ENCODE measurements around the gene PSMB11. TPM values are rescaled to one million over a fixed set of nuclear protein-coding genes. Genes with fewer than 3 reads are reported as not detected.

Gene PSMB11
- total RNA-seq, 1 donor from 2014 or later: not detected

DNA sequence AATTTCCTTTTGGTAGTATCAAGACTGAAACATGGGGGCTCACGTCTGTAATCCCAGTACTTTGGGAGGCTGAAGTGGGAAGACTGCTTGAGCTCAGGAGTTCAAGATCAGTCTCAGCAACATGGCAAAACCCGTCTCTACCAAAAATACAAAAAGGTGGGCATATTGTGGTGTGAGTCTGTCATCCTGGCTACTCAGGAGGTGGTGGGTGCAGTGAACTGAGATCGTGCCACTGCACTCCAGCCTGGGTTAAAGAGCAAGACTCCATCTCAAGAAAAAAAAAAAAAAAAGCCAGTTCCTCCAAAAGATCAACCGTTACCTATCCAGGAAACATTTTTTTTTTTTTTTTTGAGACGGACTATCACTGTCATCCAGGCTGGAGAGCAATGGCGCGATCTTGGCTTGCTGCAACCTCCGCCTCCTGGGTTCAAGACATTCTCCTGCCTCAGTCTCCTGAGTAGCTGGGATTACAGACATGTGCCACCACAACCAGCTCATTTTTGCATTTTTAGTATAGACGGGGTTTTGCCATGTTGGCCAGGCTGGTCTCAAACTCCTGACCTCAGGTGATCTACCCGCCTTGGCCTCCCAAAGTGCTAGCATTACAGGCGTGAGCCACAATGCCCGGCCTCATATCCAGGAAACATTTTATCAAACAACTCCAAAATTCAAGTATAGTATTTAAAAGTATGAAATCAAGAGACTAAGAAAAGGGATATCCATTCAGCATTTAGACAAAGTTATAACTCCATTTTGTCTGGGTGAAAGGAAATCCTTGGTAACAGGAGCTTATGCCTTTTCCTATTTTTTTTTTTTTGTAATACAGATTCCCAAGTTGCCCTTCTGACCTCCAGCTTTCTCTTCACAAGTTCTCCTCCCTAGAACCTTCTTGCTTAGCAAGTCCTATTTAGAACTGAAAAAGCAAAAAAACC, 49.5 kb downstream of the PSMB11 start:
- no peaks in the 10 kb centered on the region for H3K27me3 ChIP-seq
- no peak overlapping the region for H3K4me3 ChIP-seq
- DNase-seq (ENCODE audit: low spot score in 2 of 2): no peak
- H3K9me3 ChIP-seq: no peaks in the 10 kb centered on the region
- H3K4me1 ChIP-seq: peaks cover 0 to 14% of the 10 kb centered on the region in 2 donors
- TF ChIP-seq, protein P1, sequence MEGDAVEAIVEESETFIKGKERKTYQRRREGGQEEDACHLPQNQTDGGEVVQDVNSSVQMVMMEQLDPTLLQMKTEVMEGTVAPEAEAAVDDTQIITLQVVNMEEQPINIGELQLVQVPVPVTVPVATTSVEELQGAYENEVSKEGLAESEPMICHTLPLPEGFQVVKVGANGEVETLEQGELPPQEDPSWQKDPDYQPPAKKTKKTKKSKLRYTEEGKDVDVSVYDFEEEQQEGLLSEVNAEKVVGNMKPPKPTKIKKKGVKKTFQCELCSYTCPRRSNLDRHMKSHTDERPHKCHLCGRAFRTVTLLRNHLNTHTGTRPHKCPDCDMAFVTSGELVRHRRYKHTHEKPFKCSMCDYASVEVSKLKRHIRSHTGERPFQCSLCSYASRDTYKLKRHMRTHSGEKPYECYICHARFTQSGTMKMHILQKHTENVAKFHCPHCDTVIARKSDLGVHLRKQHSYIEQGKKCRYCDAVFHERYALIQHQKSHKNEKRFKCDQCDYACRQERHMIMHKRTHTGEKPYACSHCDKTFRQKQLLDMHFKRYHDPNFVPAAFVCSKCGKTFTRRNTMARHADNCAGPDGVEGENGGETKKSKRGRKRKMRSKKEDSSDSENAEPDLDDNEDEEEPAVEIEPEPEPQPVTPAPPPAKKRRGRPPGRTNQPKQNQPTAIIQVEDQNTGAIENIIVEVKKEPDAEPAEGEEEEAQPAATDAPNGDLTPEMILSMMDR (IDR thresholded peaks at IDR 0.05): no peak
- peaks cover 37 to 53% of the 10 kb centered on the region in 2 donors for H3K36me3 ChIP-seq
- intact Hi-C loops (cut with DNase I): no loop called here
- no peak overlapping the region for H3K27ac ChIP-seq

DNA sequence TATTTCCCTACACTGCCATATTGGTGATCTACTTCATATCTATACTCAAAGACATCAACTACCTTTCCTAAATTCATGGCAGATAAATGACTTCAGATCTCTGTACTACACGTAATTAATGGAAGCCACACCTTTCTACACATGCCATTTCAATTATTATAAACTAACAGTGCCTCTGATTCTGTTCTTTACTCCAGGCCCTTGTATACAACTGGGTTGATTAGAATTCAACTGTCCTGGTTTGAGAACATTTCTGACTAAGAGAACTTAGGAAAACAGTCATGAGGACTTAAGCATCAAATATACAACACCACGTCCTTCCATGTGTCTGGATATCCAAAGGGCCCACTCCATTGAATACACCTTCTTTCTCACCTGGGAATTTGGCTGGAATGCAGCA, 51.1 kb downstream of the PSMB11 start:
- Histone ChIP-seq H3K9me3 (no peaks in the 10 kb centered on the region), H3K4me3 (peak overlapping the region in 1 of 2 donors; percentile 78), H3K36me3 (peaks cover 32 to 48% of the 10 kb centered on the region in 2 donors), H3K4me1 (peaks cover 0 to 22% of the 10 kb centered on the region in 2 donors), H3K27me3 (no peaks in the 10 kb centered on the region), H3K27ac (no peak overlapping the region)
- intact Hi-C loops (cut with DNase I): no loop called here
- TF ChIP-seq, protein P1 (IDR thresholded peaks at IDR 0.05): no peak
- DNase-seq (ENCODE audit: low spot score in 2 of 2): no peak

DNA sequence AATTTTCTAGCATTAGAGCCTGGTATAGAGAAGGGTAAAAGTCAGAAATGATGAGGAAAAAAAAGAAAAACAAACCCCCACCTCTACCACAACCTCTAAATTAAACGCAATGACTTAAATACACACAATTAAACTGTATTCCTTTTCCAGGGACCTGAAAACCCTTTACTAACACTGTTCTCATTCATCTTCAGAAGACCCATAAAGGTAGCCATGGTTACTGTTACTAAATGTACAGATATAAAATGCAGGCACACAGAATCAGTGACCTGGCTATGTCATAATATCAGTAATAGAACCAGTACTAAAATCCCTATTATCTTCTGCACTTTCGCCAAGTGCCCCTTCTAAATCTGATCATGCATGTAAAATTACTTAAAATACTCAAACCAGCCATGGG, 51.5 kb downstream of the PSMB11 start:
- Histone ChIP-seq H3K36me3 (peaks cover 31 to 50% of the 10 kb centered on the region in 2 donors), H3K27me3 (no peaks in the 10 kb centered on the region), H3K4me1 (peaks cover 0 to 22% of the 10 kb centered on the region in 2 donors), H3K27ac (no peak overlapping the region), H3K9me3 (no peaks in the 10 kb centered on the region), H3K4me3 (peak overlapping the region; percentile 78)
- intact Hi-C loops (cut with DNase I): no loop called here
- no peak for DNase-seq (ENCODE audit: low spot score in 2 of 2)
- TF ChIP-seq, protein P1 (IDR thresholded peaks at IDR 0.05): no peak

Other genes with a start within 250 kb of the PSMB11 start
- gene SLC7A7, start 226.8 kb upstream of the PSMB11 start, total RNA-seq: 7.6 TPM
- 6.6 TPM for gene MRPL52, start 212.3 kb upstream of the PSMB11 start, total RNA-seq
- gene MMP14, start 205.6 kb upstream of the PSMB11 start, total RNA-seq: 178 TPM
- 214 TPM for gene LRP10, start 170.5 kb upstream of the PSMB11 start, total RNA-seq
- gene REM2, start 159.0 kb upstream of the PSMB11 start, total RNA-seq: 1.9 TPM
- gene RBM23, start 123.1 kb upstream of the PSMB11 start, total RNA-seq: 113 TPM
- gene PRMT5, start 112.8 kb upstream of the PSMB11 start, total RNA-seq: 118 TPM
- gene HAUS4, start 85.1 kb upstream of the PSMB11 start, total RNA-seq: 61.8 TPM
- 11.6 TPM for gene AJUBA, start 59.7 kb upstream of the PSMB11 start, total RNA-seq
- gene C14orf93, start 32.1 kb upstream of the PSMB11 start, total RNA-seq: 7.1 TPM
- 62.7 TPM for gene PSMB5, start 7.3 kb upstream of the PSMB11 start, total RNA-seq
- gene CDH24, start 15.3 kb downstream of the PSMB11 start, total RNA-seq: 5.9 TPM
- 58.9 TPM for gene ACIN1, start 52.9 kb downstream of the PSMB11 start, total RNA-seq
- 2.2 TPM for gene C14orf119, start 53.3 kb downstream of the PSMB11 start, total RNA-seq
- not detected for gene CIROP, start 62.8 kb downstream of the PSMB11 start, total RNA-seq
- not detected for gene CEBPE, start 77.0 kb downstream of the PSMB11 start, total RNA-seq
- 59.9 TPM for gene SLC7A8, start 141.4 kb downstream of the PSMB11 start, total RNA-seq
- not detected for gene RNF212B, start 195.7 kb downstream of the PSMB11 start, total RNA-seq
- 7.3 TPM for gene HOMEZ, start 243.9 kb downstream of the PSMB11 start, total RNA-seq